NCI-H748 treated with DMSO at 0.1 percent for 48 hours (cell line): ENCODE measurements around the gene GEMIN7.
A peak's percentile ranks its signal among the peaks of the same experiment; 100 is the strongest.

ENCODE experiments used
- DNase-seq: peaks from one replicate; lab custom pipeline; 2025; lab: John Stamatoyannopoulos, UW

GEMIN7 gene

DNA sequence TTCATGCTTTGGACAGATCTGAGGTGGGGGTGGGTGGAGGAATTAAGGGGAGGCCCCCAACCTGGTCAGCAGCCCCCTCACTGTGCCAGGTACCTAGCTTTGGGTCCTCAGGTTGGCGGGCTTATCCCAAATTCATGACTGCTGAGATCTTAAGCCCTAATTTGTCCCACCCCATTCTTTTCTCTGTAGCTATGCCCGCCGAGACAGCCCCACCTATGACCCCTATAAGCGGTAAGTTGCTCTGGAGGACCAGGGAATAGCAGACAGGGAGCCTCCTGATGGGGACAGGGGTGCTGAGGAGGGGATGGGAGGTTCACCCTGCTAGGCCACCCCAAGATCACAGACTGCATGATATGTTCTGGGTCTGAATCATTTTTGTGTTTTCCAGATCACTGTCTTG lies 17.1 kb upstream of the GEMIN7 start:
- DNase-seq, result no peak

DNA sequence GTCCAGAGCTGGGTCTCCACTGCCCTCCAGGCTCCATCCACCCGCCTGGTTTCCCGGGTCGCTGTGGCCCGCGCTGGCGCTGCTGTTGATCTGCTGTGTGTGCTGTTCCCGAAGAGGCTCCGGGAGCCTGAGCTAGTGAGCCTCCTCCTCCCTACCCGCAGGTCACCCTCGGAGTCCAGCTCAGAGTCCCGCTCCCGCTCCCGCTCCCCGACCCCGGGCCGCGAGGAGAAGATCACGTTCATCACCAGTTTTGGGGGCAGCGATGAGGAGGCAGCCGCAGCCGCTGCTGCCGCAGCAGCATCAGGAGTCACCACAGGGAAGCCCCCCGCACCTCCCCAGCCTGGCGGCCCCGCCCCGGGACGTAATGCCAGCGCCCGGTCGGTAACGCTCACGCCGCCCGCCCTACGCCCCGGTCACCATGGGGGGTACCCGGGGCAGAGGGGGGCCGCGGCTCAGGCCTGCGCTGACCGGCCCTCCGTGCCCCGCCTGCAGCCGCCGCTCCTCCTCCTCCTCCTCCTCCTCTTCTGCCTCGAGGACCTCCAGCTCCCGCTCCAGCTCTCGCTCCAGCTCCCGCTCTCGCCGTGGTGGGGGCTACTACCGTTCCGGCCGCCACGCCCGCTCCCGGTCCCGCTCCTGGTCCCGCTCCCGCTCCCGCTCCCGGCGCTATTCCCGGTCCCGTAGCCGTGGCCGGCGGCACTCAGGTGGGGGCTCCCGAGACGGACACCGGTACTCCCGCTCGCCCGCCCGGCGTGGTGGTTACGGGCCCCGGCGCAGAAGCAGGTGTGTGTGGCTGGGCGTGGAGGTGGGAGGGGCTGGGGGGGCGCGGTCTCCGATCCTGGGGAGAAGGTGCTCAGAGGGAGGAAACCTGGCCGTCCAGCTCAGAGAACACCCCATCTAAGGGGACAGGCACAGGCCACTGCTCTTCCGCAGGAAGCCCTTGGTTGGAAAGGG lies 14.9 kb upstream of the GEMIN7 start:
- no peak for DNase-seq

DNA sequence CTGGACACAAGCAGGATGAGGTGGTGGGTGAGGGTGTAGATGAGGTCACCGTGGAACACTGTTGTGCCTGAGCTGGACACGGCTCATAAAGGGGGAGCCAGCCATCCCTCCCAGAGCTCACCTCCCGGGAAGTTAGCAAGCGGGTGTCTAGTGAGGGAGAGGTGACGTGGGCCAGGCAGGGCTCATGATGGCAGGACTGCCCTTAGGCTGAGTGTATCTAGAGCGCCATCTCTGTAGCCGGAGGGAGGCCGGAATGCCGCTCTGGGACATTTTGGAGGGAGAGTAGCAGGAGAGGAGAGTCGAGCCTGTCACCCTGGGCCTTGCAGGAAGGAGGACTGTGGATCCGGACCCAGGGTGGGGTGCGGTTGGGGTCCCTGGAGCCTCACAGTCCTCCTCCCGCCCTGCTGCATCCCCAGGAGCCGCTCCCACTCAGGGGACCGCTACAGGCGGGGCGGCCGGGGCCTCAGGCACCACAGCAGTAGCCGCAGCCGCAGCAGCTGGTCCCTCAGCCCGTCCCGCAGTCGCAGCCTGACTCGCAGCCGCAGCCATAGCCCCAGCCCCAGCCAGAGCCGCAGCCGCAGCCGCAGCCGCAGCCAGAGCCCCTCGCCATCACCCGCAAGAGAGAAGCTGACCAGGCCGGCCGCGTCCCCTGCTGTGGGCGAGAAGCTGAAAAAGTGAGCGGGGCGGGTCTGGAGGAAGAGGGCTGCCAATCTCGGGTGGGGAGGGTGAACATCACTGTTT lies 12.0 kb upstream of the GEMIN7 start:
- no peak for DNase-seq

DNA sequence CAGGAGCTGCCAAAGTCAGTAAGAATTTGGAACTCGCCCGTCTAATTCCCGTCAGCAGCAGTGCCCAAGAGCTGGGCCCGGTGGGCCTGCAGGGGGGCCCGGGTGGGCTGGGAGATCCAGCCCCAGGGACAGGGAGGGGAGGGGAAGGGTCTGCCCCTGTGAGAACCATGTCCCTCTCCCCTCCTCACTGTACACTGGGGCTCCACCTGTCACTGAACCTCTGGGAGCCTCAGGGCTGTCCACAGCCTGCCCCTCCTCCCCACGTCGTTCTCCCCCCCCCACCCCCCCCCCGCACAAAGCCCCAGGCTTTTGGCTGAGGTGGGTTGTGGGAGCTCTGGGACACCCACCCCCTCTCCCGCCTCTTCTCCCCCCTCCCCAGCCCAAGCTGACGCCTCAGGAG lies 11.0 kb upstream of the GEMIN7 start:
- no peak for DNase-seq

DNA sequence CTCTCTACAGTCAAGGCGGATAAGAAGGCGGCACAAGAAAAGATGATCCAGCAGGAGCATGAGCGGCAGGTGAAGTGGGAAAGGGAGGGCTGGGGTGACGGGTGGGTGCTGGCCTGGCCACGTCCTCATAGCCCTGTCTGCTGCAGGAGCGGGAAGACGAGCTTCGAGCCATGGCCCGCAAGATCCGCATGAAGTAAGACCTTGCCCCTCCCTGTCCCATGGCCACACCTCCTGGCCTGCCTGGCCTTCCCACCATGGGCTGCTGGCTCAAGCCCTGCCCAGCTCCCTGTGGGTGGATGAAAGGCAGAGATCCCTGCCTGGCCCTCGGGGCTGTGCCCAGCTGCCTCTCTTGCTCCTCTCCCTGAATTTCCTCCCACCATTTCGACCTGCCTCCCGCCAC lies 10.0 kb upstream of the GEMIN7 start:
- no peak for DNase-seq

DNA sequence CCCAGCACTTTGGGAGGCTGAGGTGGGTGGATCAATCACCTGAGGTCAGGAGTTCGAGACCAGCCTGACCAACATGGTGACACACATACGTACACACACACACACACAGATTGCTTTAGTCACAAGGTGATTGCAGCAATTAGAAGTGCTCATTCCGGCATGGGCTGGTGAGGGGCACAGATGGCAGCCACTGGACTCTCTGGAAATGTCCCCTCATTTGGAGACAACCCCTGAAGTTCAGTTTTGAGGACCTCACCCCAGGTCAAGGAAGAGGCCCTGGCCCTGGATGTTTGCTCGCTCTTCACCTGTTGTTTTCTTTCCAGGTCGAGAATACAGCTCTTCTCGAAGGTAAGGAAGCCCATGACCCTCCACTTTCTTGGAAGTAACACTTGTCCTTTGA lies 8.8 kb upstream of the GEMIN7 start:
- no peak for DNase-seq

DNA sequence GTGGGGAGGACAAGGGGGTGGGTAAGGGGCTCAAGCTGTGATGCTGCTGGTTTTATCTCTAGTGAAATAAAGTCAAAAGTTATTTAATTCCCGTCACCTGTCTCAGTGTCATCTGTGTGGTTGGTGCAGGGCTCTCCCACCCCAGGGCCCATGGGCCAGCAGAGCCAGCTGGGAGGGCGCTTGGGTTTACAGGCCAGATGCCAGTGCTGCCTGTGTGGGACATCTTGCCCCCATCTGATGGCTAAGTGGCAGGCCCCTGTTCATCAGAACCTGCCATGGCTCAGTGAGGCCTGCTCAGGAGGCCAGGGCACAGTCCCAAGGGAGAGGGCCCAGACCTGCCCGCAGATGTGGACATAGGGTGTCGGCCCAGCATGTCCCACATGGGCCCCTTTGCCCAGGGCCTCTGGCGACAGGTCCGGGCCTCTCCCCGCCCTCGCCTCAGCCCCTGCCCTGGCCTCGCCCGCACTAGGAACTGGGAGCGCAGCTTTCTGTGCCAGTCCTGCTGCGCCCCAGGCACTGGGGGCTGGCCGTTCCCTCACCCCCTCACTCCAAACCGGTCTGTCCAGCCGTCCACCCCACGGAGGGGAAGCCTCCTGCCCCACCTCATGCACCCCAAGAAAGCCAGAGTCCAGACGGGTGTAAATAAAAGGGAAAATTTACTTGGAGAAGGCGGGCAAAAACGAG lies 8.1 kb upstream of the GEMIN7 start:
- DNase-seq, result no peak

DNA sequence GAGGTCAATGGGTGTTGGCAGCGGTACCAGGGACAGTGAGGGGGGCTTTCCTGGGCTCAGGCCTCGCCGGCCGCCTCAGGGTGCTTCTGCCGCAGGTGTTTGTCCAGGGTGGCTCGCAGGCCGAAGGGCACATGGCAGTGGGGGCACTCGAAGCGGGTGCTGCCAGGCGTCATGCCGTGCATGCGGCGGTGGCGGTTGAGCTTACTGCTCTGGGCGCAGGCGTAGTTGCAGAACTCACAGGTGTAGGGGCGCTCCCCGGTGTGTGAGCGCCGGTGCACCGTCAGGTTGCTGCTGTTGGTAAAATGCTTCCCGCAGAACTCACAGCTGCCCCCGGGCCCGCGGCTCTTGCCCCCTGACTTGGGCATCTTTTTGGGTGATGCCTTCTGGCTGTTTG lies 7.5 kb upstream of the GEMIN7 start:
- no peak for DNase-seq

DNA sequence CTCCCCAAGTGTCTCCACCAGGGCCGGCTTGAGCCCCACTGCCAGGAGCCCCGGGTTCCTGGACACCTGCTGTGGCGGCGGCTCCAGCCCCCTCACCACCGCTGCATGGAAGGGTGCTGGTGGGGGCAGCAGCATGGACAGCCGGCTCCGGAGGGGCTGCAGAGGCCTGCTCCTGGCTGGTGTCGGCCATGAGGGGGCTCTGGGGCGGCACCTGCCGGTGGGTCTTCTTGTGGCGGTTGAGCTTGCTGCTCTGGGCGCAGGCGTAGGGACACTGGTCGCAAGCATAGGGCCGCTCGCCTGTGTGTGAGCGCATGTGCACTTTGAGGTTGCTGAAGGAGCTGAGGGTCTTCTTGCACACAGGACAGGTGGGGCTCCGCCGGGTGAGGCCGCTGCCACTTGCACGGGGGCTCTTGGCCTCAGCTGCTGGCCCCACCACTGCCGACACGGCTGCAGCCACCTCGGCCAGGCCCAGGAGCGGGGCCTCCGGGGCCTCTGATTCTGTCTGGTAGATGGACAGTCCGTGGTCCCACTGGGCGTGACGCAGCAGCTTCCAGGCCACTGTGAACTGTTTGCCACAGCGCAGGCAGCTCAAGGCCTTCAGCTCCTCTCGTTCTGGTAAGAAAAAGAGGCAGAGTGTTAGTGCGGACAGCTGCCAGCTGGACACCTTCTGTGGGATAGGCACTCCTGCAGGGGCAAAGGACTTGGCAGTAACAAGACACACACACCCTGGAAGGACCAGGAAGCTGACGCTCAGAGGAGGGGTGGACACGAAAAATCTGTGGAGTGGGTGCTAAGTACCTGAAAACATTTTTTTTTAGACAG lies 6.9 kb upstream of the GEMIN7 start:
- DNase-seq, result no peak

DNA sequence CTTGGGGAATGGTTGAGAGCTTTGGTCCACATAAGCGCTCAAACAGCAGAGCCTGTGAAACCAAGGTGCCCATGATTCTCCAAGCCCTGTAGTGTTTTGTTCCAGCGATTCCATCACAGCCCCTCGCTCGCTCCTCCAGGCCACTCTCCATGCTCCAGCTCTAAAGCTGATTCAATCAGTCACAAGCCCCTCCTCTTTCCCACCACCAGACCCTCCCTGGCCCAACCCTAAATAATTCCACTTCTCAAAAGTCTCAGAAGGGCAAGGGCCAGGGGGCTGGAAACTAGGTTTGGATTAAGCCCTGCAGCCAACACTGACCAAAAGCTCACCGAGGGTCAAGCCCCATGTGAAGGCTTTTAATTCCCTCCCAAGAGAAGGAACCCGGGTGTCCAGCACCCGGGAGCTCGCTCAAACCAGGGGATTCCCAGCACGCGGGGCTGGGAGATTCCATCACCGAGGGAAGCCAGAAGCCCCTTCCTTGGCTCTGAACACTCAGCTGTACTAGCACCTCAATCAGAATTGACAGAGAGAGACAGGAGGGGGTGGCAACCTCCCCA lies 4.2 kb upstream of the GEMIN7 start:
- no peak for DNase-seq

DNA sequence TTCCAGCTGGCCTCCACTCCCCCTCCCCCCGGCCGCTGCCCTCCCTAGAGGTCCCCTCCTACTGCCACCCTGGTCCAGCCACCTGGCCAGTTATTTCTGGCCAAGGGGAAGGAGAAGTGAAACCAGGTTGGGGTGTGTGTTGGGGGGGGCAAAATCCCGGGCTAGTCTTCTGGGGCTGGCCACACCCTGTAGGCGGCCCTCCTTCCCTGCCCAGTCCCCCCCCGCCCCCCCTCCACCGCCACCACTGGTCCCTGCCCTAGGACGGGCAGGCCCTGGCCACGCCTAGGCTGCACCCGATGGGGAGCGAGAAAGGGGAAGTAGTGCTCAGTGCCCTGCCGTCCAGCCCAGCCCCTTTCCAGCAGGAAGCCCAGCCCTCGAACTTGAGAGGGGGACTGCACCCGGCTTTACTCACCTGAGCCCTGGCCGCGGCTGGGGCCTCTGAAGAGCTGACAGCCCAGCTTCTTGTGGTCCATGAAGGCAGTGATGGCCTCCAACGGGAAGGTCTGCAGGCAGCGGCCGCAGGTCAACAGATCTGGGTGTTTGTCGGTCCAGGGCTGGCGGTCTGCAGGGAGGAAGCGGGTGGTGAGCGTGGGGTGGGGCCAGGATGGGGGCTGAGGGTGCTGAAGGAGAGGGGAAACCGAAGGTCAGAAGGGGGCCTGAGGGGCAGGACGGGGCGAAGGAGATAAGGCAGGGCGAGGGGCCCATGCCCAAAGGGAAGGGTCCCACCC lies 3.6 kb upstream of the GEMIN7 start:
- peak; percentile 36 for DNase-seq

DNA sequence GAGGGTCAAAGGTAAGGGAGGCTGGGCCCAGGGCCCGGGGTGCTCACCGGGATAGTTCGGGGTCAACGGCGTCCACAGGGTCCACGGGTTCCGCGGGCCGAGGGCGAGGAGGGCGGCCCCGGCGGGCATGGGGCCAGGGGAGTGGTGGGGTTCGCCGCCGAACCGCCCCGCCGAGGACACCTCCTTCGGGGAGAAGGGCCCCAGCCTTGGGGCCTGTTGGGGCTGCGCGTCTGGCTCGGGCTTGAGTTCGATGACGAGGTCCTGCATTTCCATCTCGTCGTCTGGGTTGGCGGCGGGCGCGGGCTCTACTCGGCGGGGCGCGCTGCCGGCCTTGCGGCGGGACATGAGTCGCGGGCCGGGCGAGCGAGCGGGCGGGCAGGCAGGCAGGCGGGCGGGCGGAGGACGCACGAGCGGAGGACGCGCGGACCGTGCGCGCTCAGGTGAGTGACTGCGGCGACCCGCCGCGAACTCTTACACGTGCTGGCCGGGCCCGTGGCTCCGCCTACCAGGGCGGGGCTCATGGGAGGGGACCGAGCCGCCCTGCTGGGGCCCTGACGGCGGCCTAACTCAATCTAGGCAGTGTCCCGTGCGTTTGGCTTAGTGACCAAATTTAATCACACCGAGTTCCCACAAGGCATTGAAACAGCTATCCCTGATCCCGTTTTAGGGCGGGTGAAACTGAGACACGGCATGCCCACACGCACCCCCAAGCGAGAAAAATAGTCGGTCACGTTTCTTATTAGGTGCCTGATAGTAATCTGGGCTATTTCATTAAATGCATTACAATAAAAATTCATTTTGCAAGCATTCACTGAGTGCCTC lies 2.8 kb upstream of the GEMIN7 start, which contains the start of gene ZNF296:
TSS of gene ZNF296 (minus strand) at position 450 of the 822 bp plus-strand sequence. CDS start at position 345, 105 bp downstream.
- DNase-seq, result peak; percentile 52

DNA sequence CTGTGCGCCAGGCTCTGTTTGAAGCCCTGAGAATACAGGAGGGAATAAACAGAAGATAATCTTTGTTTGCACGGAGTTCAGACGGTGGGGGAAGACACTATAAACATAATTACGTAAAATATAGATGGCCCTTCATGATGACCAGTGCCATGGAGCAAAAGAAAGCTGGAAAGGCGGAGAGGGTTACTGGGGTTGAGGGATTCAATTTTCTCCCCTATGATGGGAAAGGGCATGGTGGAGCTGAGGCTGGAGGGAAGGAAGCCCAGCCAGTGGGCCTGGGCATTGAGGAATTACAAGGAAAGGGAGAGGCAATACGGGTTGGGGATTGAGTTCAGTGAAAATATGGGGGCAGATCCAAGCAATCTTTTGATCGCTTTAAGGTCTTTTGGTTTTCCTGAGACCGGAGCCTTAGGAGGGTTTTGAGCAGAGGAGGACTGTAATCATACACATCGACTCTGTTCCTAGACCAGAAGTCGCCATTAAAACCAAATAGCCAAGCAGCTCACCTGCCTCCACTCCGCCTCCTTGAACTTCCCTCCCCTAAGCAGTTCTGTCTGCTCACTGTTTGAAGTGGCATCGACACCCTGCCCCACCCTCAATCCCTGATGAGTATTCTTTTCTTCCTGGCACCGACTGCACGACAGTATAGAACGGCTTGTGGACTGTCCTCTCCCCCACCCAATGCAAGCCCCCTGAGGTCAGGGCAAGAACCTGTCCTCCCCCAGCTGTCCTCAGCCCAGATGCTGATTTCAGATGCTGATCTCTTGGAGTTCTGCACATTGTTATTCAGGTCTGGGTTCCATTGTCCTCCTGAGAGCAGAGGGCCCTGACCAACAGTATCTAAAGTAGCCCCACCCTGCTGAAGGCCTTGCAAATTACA lies 2.0 kb upstream of the GEMIN7 start:
- no peak for DNase-seq

DNA sequence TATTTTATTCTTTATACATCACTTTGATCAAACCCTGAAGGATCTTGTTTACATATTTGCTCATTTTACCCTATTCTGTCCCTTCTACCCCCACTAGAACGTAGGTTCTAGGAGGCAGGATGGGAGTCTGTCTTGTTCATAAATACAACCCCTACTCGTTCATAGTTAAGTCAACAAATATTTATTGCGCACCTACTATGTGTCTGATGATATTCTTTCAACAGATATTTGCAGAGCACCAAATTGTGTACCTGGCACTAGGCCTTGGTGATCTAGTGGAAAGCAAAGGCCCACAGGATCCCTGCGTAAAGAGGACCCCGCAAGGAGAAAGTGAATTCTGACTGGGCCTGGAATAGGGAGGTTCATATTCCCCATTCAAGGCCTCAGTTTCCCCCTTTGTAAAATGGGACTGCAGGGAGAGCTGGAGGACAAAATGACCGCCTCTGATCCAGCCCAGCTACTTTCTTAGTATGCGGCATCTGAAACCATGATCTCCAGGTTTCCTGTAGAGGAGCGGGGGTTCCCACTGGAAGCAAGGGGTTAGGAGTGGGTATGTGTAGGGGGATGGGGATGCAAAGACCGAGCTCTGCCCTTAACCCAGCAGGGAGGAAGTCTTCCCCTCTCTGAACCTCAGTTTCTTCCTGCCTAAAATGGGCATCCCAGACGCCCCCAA lies 534 bp upstream of the GEMIN7 start:
- no peak for DNase-seq

DNA sequence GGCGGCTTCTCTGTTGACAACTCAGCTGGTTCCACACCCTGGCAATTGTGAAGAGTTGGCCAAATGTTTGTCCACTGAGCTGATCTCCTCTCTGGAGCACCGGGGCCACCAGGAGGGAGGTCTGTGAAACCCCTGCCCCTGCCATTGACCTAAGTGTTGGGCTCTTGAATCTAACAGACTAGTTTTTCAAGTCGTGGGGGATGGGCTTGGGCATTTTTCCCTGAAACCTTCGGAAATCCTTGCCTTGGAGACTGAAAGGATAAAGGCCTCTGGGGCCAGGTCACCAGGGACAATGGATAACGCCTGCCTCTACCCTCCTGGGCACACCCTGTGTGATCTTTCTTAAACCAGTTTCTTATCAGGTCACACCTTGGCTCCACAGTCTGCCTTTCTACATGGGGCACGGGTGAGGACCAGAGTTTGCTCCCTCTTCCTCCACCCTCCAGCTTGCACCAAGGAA lies 881 bp downstream of the GEMIN7 start:
- DNase-seq, result no peak

DNA sequence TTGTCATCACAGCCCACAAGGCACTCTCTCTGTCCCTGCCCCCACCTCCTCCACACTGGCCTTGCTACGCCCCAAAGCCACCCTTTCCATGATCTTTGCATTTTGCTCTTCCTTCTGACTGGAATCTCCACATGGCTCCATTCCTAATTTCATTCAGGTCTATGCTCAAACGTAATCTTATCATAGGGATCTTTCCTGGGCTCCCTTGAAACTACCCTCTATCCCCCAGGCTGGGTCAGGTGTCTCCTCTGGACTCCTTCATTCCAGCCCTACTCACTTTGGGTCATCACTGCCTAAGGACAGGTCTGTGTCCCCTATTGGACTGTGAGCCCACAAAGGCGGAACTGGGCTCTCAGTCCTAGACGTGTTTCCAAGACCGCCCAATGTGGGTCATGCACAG lies 3.1 kb downstream of the GEMIN7 start:
- no peak for DNase-seq

DNA sequence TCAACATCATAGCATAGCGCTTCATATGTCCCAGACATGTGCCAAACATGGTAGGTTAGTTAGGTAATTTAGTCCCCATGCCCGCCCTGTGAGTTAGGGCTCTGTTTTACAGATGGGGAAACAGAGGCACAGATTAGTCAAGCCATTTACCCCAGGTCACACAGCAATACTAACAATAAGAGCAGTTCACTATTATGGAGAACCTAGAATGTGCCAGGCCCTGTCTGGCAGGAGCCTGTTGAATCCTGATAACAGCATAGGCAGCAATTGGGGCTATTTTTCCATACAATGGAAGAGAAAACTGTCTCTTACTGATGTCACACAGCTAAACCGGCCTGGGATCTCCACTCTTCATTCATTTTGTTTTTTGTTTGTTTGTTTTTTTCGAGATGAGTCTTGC lies 7.4 kb downstream of the GEMIN7 start:
- no peak for DNase-seq

DNA sequence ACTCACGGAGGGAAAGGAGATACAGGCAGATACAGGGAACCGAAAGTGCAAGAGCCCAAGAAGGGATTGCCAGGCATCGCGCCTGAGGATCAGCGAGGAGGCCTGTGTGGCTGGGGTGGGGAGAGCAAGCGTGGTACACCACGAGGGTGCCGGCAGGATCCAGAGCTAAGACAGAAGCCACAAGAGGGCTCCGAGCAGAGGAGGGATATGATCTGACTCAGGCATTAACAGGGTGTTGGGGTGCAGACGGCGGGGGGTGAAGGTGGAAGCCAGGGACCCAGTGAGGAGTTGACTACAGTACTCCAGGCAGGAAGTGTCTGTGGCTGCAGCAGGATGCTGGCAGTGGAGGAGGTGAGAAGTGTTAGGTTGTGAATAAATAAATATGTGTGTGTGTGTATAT lies 8.5 kb downstream of the GEMIN7 start:
- no peak for DNase-seq
